NCI-H2196 treated with DMSO at 0.1 percent for 48 hours (cell line): ENCODE measurements around the gene SEPTIN7.
"Not testable (repeated sequence)": the region's sequence is repeated elsewhere in the genome, so short reads cannot be mapped to it uniquely, and the experiment has no call there.

ENCODE experiments used
- DNase-seq: peaks from one replicate; lab custom pipeline; 2025; ENCODE audit not compliant: unreplicated experiment; lab: John Stamatoyannopoulos, UW

SEPTIN7 gene

DNA sequence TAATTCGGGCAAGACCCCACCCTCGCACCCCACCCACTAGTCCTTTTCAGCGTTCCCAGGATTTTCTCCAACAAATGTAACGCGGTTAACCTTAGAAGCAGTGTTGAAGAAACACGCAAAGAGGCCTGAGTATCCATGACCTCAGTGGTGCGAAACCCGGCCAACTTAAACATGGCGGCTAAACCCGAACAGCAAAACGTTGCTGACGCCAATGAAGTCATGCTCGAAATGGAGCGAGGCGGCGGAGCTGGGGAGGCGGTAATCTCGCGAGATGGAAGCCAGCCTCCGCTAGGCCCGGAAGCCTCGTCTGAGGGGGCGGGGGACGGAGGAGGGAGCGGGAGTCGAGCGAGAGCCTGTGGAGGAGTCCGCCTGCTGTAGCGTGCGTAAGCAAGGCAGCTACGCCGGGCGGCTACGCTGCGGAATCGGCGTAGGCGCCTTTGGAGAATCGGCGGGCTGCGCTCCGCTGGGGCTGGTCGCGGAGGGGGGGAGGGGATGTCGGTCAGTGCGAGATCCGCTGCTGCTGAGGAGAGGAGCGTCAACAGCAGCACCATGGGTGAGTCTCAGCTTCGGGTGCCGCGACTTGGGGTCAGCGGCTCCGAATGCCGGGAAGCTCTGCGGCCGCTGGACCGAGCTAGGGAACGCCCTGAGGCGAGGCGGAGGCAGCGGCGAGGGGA is at the start of gene SEPTIN7:
Gene SEPTIN7 (plus strand): TSS at position 340 of the 674 bp plus-strand sequence. CDS start 153 bp downstream, at position 493.
- peak; percentile 95 for DNase-seq

DNA sequence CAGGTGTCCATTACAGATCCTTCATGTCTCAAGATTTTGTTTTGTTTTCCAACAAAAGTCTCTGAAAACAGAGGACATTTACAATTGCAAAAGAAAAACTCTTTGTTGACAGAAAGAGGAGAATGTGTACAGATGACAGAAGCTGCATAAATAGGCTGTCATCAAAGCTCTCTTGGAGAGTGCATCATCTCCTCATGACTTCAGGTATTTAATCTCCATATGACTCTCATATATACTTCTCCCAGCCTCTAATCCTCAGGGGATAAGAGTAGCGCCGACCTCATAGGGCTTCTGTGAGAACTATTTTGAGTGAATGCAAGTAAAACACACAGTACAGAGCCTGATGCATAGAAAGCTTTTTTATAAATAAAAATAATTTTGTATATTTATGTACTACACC is 48.1 kb upstream of the SEPTIN7 start:
- no peak for DNase-seq

GRCh38 chr7:35753761-35754603 is 46.9 kb upstream of the SEPTIN7 start:
- no peak for DNase-seq

GRCh38 chr7:35754741-35755140 is 46.1 kb upstream of the SEPTIN7 start:
- DNase-seq: no peak

DNA sequence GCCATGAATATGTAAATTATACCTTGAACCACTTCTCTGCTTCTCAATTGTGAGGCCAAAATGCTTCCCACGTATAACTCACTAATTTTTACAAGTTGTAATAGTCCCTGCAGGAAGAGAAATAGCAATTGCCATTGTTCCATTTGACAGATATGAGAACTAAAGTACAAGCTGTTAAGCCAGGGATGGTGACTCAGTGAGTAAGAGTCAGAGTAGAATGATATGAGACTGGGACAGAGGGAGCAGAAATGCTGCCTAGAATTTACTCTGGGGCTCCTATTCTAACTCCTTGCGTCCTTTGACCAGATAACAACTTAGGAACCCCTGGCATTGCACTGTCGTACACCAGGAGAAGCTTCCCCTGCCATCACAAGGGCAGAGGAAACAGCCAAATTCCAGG is 45.1 kb upstream of the SEPTIN7 start:
- no peak for DNase-seq

DNA sequence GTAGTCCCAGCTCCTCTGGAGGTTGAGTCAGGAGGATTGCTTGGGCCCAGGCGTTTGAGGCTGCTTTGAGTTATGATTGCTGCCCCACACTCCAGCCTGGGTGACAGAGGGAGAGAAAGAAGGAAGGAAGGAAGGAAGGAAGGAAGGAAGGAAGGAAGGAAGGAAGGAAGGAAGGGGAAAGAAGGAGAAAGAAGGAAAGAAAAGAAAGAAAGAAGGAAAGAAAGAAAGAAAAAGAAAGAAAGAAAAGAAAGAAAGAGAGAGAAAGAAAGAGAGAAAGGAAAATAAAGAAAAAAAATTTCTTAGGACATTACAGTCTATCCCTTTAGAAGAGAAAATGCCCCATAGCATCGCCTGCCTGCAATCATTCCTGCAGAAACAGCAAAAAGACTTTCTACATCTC is 44.4 kb upstream of the SEPTIN7 start:
- DNase-seq: not testable (repeated sequence)

GRCh38 chr7:35757574-35757973 is 43.3 kb upstream of the SEPTIN7 start:
- no peak for DNase-seq

GRCh38 chr7:35758421-35758820 is 42.4 kb upstream of the SEPTIN7 start:
- no peak for DNase-seq

- no peak for DNase-seq
Observed at GRCh38 chr7:35760143-35760745, 40.6 kb upstream of the SEPTIN7 start.

DNA sequence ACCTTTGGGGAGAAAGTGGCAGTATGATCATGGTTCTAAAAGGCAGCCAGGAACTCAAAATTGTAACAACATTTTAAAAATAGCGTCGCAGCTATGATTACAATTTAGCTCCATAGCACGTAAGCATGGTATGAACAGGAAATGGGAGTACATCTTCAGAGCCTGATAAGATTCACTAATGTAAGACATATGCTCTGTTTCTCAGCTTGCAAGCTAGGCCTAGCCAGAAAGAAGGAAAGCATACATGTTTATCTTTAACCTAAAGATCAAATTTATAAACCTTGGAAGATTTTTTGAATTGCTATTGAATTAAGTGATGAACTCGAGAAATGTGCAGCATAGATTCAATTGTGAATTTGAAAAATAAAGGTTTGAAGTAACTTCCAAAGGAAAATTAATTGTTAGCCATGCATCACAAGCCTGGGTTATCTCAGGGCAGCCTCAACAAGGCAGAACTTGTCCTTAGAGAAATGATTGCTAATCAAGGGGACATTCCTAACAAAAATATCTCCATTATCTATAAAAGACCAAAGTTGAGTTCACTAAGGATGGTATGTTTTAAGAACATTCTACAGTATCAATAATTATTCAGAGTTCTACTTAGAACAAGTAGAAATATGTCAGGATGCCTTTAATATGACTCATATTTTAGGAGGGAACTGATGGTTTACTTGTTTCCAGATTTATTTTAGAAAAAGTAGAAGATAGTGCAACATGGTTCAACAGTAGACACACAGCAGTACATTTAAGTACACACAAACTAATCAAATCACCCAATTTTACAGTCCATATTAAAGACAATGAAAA is 38.8 kb upstream of the SEPTIN7 start:
- no peak for DNase-seq

- no peak for DNase-seq
Observed at GRCh38 chr7:35762781-35763180, 38.1 kb upstream of the SEPTIN7 start.

GRCh38 chr7:35768346-35768745 is 32.5 kb upstream of the SEPTIN7 start:
- DNase-seq: no peak

DNA sequence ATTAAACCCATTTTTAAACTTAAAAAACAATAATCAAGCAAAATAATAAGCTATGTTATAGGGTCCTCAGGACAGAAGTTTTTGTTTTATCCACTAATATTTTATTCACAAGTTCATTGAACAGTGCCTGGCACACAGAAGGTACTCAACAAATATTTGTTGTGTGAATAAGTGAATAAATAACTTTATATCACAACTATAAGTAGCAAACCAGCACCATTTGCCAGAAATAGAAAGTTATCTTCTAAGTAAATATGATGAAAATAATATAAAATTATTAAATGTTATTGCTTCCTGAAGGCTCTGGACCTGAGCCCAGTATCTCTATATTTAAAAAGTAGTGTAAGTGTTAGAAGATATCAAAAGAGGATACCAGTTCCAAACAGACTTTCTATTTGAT is 29.1 kb upstream of the SEPTIN7 start:
- no peak for DNase-seq

- DNase-seq: no peak
Observed at GRCh38 chr7:35773994-35774393, 26.9 kb upstream of the SEPTIN7 start.

GRCh38 chr7:35776686-35777085 is 24.2 kb upstream of the SEPTIN7 start:
- DNase-seq: no peak

- DNase-seq: no peak
Observed at GRCh38 chr7:35777121-35777520, 23.7 kb upstream of the SEPTIN7 start.

GRCh38 chr7:35780070-35780469 is 20.8 kb upstream of the SEPTIN7 start:
- DNase-seq: no peak

DNA sequence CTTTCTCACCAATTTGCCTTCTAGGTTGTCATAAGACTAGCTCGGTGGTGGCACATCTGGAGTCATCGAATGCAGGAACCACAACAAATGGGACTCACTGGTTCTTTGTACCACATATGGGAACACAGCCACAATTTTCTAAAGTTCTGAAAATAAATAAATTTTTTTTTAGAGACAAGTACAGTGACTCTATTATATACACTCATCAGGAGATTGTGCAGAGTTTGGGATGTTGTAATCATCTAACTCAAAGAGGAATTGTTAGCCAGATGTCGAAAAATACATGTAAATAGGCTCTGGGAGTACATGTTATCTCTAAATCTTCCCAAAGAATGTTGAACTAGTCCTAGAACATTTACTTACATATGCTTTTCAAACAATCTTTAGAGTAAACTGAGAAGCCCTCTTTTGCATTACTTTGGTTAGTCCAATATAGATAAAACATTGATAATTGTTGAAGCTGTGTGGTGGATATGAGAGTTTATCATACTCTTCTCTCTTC is 19.6 kb upstream of the SEPTIN7 start:
- no peak for DNase-seq

DNA sequence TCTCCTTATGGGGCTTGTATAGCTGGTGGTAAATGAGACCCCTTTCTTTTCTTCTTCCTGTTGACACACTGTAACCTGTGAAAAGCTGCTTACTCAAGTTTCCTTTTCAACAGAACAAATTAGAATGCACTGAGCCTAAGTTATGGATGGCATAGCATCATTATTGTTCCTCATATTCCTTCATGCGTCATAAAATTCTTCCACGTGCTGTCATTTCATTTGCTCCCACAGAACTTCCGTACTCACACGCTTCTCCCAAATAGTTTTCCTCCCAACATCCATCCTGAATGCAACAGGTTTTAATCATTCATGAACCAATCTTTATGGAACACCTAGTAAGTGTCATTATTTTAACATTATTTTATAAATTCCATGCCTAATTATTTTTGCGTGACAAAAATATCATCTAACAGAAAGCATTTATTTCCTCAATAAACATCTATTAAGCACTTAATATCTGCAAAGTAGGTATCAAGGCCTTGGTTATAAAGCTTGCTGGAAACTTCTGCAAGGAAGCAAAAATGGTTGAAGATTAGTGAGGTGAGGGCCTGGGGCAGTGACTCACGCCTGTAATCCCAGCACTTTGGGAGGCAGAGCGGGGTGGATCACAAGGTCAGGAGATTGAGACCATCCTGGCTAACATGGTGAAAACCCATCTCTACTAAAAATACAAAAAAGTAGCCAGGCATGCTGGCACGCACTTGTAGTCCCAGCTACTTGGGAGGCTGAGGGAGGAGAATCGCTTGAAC is 18.9 kb upstream of the SEPTIN7 start:
- no peak for DNase-seq

DNA sequence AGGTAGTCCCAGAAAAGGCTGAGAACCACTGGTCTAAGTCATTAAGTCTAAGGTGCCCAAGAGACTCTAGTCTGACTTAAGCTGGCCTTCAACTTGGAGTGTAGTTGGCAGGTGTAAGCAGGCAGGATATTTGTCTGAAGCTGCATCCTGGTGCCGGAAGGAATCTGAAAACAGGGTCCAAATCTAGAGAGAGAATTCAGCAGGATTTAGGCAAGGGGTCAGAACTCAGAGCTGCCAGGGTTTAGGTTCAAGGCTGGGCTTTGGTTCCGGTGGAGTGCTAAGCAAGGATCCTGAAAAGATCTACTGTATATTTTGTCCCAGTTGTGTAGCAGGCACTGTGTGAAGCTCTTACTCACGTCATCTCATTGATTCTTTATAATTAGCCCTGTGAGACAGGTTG is 16.5 kb upstream of the SEPTIN7 start:
- DNase-seq: no peak
